HG03135 (cell line): ENCODE measurements around the gene RNF186.

ENCODE experiments used
- ATAC-seq: cut with Tn5 transposase; IDR thresholded peaks from one replicate; pipeline ENCODE4 v1.9.1; 2021; ENCODE audit warnings: mild to moderate bottlenecking, moderate library complexity; ENCODE audit not compliant: unreplicated experiment

The RNF186 gene

GRCh38 chr1:19768353-19769210 lies 46.5 kb downstream of the RNF186 start:
- ATAC-seq = no peak

GRCh38 chr1:19765623-19766022 lies 49.5 kb downstream of the RNF186 start:
- no peak for ATAC-seq

- ATAC-seq = no peak
Measured at GRCh38 chr1:19764848-19765247, 50.2 kb downstream of the RNF186 start.
